Head of caudate nucleus (tissue), 42 donors: ENCODE measurements around the gene CMTM5.
"Not testable (repeated sequence)": the region's sequence is repeated elsewhere in the genome, so short reads cannot be mapped to it uniquely, and the experiment has no call there.

ENCODE experiments used
- DNase-seq, 42 donors: peaks; one replicate each; pipeline versions ENCODE4 v3.0.0 to v3.0.0-alpha.2; 2020 to 2021; ENCODE audit warnings: mixed read lengths in 7 of 42
- intact Hi-C: fragments of 100-400 bp; cut with DNase I; formaldehyde crosslinking; loops from one replicate; pipeline ENCODE4 v1.15.0; 2022

CMTM5 gene

DNA sequence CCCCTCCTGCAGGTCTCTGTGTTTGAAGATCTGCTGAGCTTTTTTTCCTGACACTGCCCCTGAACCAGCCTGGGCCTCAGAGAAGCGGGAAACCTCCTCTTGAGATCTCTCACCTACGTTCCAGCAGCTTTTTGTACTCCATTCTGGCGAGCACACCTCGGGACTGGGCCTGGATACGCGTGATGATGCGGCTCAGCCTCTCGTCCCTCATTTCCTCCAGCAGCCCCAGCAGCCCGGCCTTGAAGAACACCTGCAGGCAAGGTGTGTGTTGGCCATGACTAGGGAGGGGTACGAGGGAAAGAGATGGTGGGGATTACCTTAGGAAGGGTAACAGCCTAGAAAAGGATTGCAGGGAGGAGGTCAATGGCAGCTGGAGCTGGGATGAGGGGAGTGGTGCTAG lies 48.3 kb downstream of the CMTM5 start:
- intact Hi-C loops, result no loop called here
- DNase-seq, result no peak

DNA sequence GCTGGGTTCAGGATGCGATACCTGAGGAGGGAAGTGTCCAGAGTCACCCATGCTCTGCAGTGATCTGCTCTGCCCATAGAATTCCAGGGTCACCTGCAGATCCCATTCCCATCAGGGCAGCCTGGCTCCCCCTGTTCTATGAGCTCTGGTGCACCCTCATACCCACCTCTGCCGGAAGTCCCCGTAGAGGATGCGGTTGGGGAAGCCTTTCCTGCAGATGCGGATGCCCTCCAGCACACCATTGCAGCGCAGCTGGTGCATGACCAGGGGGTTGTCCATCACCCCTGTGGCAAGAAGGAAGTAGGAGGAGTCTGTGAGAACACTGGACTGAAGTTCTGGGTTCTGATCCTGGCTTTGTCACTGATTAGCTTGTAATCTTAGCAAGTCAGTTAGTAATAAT lies 49.0 kb downstream of the CMTM5 start:
- intact Hi-C loops, DNase-seq: not testable (repeated sequence)

DNA sequence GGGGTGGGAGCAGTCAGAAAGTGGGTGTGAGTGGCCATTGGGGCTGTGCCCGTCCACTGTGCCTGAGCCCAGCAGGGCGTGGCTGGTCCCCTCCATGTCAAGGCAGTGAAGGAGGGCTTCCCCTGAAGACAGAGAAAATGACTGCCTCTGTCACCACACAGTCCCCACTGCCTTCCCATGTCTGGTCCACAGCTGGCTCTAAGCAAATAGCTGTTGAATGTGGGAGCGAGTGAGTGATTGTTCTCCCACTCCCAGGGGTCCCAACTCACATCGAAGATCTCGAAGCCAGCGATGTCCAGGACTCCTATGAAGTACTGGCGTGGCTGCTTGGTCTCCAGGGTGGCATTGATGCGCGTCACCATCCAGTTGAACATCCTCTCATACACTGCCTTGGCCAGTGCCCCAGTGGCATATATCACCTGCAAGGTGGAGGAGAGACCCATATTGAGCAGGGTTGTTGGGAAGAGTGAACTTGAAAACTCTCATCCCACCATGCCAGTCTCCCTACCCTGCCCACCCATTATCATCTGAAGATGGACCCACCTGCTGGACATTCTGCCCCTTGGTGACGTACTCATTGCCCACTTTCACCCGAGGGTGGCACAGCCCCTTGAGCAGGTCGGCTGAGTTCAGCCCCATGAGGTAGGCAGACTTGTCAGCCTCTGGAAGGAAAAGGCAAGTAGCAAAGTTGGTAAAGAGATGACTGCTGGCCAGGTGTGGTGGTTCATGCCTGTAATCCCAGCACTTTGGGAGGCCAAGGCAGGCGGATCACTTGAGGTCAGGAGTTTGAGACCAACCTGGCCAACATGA lies 52.0 kb downstream of the CMTM5 start:
- intact Hi-C loops, result no loop called here
- peak in 2 of 42 donors; percentile 1 to 10 for DNase-seq
